ENCODE measurements around the gene MGLL. TPM values are rescaled to one million over a fixed set of nuclear protein-coding genes. Genes with fewer than 3 reads are reported as not detected.

The MGLL gene
- total RNA-seq, 1 experiment from 2014 or later, result 0.94 TPM

GRCh38 chr3:127780536-127781400 lies 41.5 kb downstream of the MGLL start:
- Mint-ChIP-seq H3K36me3 (0 out of 2 replicates have a peak, but pooled peaks cover 4% of the 10 kb centered on the region), H3K27ac (no peak overlapping the region), H3K4me1 (peaks cover 7% of the 10 kb centered on the region), H3K4me3 (no peak overlapping the region), H3K9me3 (peaks cover 14% of the 10 kb centered on the region), H3K27me3 (ENCODE audit: low read depth) (no peaks in the 10 kb centered on the region)
- ChIA-PET POLR2A (no interaction called here), CTCF (interaction anchor here (0.7 to 2.7 kb wide), 2 partner anchors 10 to 101 kb away, joined by 5 to 10 read pairs (median 9); no protein-coding TSS in a partner anchor)
- TF ChIP-seq ATF1 (CRISPR knock-in tag; IDR thresholded peaks at IDR 0.05), result no peak
- no peak for TF ChIP-seq NFATC4 (CRISPR knock-in tag; IDR thresholded peaks at IDR 0.05)
- no peak for TF ChIP-seq JAZF1 (CRISPR knock-in tag; IDR thresholded peaks at IDR 0.05)
- no peak for TF ChIP-seq EMX1 (CRISPR knock-in tag; IDR thresholded peaks at IDR 0.05)
- no peak for TF ChIP-seq GRHL2 (CRISPR knock-in tag; IDR thresholded peaks at IDR 0.05; ENCODE audit: insufficient replicate concordance, severe bottlenecking)
- TF ChIP-seq SMAD4 (CRISPR knock-in tag; IDR thresholded peaks at IDR 0.05), result no peak
- no peak for TF ChIP-seq TEAD1 (CRISPR knock-in tag; IDR thresholded peaks at IDR 0.05)
- no peak for TF ChIP-seq E2F1 (CRISPR knock-in tag; IDR thresholded peaks at IDR 0.05)
- no peak for TF ChIP-seq TEAD4 (CRISPR knock-in tag; IDR thresholded peaks at IDR 0.05)
- TF ChIP-seq ARID4B (CRISPR knock-in tag; IDR thresholded peaks at IDR 0.05; ENCODE audit: borderline replicate concordance), result no peak
- TF ChIP-seq NFE2L1 (CRISPR knock-in tag; IDR thresholded peaks at IDR 0.05), result no peak
- no peak for TF ChIP-seq JUN (CRISPR knock-in tag; IDR thresholded peaks at IDR 0.05)
- no peak for TF ChIP-seq IRF2 (CRISPR knock-in tag; IDR thresholded peaks at IDR 0.05; ENCODE audit: borderline replicate concordance, low read depth)
- no peak for TF ChIP-seq NFYB (CRISPR knock-in tag; conservative IDR thresholded peaks at IDR 0.05; ENCODE audit: low read depth)
- no peak for TF ChIP-seq ATF3 (CRISPR knock-in tag; conservative IDR thresholded peaks at IDR 0.05)
- no peak for TF ChIP-seq ELF4 (CRISPR knock-in tag; IDR thresholded peaks at IDR 0.05; ENCODE audit: low read depth)
- TF ChIP-seq E2F4 (CRISPR knock-in tag; IDR thresholded peaks at IDR 0.05; ENCODE audit: borderline replicate concordance, low read depth), result no peak
- TF ChIP-seq STAT6 (CRISPR knock-in tag; conservative IDR thresholded peaks at IDR 0.05; ENCODE audit: low read depth), result no peak
- TF ChIP-seq MYBL2 (CRISPR knock-in tag; IDR thresholded peaks at IDR 0.05), result no peak
- DNase-seq (ENCODE audit: low spot score) (no peak), ATAC-seq (no peak)
